WTC11 (cell line): ENCODE results near the gene SLC24A4. TPM values are rescaled to one million over a fixed set of nuclear protein-coding genes. Genes with fewer than 3 reads are reported as not detected.

Source experiments
- ATAC-seq: fragments of 200-7000 bp; cut with Tn5 transposase; 2 replicates; pipeline ENCODE4 v1.10.0; 2021; ENCODE audit warnings: mild to moderate bottlenecking, moderate library complexity
- CTCF ChIA-PET: fragments of 300-600 bp; sonication (Branson Sonifier 250); formaldehyde crosslinking; loops from one replicate; lab custom pipeline; 2021; ENCODE audit warnings: antibody characterized with exemption; lab: Charles Lee
- POLR2A ChIA-PET: fragments of 350-600 bp; sonication (Branson Sonifier 250); formaldehyde crosslinking; loops from one replicate; lab custom pipeline; 2021; ENCODE audit warnings: antibody characterized with exemption; lab: Charles Lee
- DNase-seq: peaks from one replicate; pipeline ENCODE4 v3.0.0; 2021; ENCODE audit warnings: low spot score
- H3K27ac Mint-ChIP-seq: 2 replicates; pipeline ENCODE4 v1.8.0; 2021; ENCODE audit warnings: mixed read lengths
- H3K27me3 Mint-ChIP-seq: 2 replicates; pipeline ENCODE4 v1.8.0; 2021; ENCODE audit warnings: low read depth, mild to moderate bottlenecking, moderate library complexity, mixed read lengths
- H3K36me3 Mint-ChIP-seq: 2 replicates; pipeline ENCODE4 v1.8.0; 2021; ENCODE audit warnings: mixed read lengths
- H3K4me1 Mint-ChIP-seq: 2 replicates; pipeline ENCODE4 v1.8.0; 2022; ENCODE audit warnings: mixed read lengths
- H3K4me3 Mint-ChIP-seq: 2 replicates; pipeline ENCODE4 v1.8.0; 2021; ENCODE audit warnings: mild to moderate bottlenecking, moderate library complexity, mixed read lengths
- H3K9me3 Mint-ChIP-seq: 2 replicates; pipeline ENCODE4 v1.8.0; 2021; ENCODE audit warnings: mixed read lengths
- AR ChIP-seq: fragments of 250-450 bp; sonication (Bioruptor Pico); IDR thresholded peaks from 2 replicates; pipeline ENCODE4 v1.9.0; 2021; ENCODE audit warnings: mild to moderate bottlenecking
- ATF1 ChIP-seq: sonication (generic); formaldehyde crosslinking; IDR thresholded peaks from 2 replicates; pipeline ENCODE4 v1.8.1; 2023; ENCODE audit warnings: mild to moderate bottlenecking, moderate library complexity, missing genetic modification reagents
- ATF3 ChIP-seq: sonication (generic); formaldehyde crosslinking; conservative IDR thresholded peaks from 2 replicates; pipeline ENCODE4 v1.8.1; 2022; ENCODE audit warnings: mild to moderate bottlenecking, missing genetic modification reagents
- CTCF ChIP-seq: fragments of 200-600 bp; IDR thresholded peaks from 2 replicates; pipeline ENCODE4 v1.8.0; 2022; ENCODE audit warnings: antibody characterized with exemption
- FOXP4 ChIP-seq: sonication (generic); formaldehyde crosslinking; IDR thresholded peaks from 2 replicates; pipeline ENCODE4 v1.8.0; 2022; ENCODE audit warnings: mild to moderate bottlenecking, missing genetic modification reagents
- NR2C2 ChIP-seq: sonication (generic); formaldehyde crosslinking; IDR thresholded peaks from 2 replicates; pipeline ENCODE4 v1.8.0; 2022; ENCODE audit warnings: mild to moderate bottlenecking, missing genetic modification reagents
- PRDM15 ChIP-seq: sonication (generic); formaldehyde crosslinking; IDR thresholded peaks from 2 replicates; pipeline ENCODE4 v1.8.0; 2022; ENCODE audit warnings: missing genetic modification reagents
- PRRX2 ChIP-seq: fragments of 250-450 bp; sonication (Bioruptor Pico); IDR thresholded peaks from 2 replicates; pipeline ENCODE4 v1.8.0; 2021; ENCODE audit warnings: mild to moderate bottlenecking
- RELA ChIP-seq: sonication (generic); formaldehyde crosslinking; IDR thresholded peaks from 2 replicates; pipeline ENCODE4 v1.8.1; 2022; ENCODE audit warnings: missing genetic modification reagents, mild to moderate bottlenecking, borderline replicate concordance
- SP1 ChIP-seq: sonication (generic); formaldehyde crosslinking; conservative IDR thresholded peaks from 2 replicates; pipeline ENCODE4 v1.8.1; 2022; ENCODE audit warnings: missing genetic modification reagents
- TCF7 ChIP-seq: sonication (generic); formaldehyde crosslinking; IDR thresholded peaks from 2 replicates; pipeline ENCODE4 v1.8.0; 2022; ENCODE audit warnings: mild to moderate bottlenecking, low read depth, missing genetic modification reagents, moderate library complexity
- ZNF138 ChIP-seq: sonication (generic); formaldehyde crosslinking; conservative IDR thresholded peaks from 2 replicates; pipeline ENCODE4 v1.8.1; 2022; ENCODE audit warnings: mild to moderate bottlenecking, moderate library complexity, missing genetic modification reagents
- ZSCAN18 ChIP-seq: fragments of 250-450 bp; sonication (Bioruptor Pico); IDR thresholded peaks from 2 replicates; pipeline ENCODE4 v2.1.2; 2022; ENCODE audit warnings: mild to moderate bottlenecking, moderate library complexity
- total RNA-seq: library from RNA; stranded (reverse); gene quantifications from 3 replicates; pipeline ENCODE4 v1.2.3, GENCODE V29; 2021

SLC24A4 gene
- total RNA-seq, 1 experiment from 2014 or later: 0.90 TPM

GRCh38 chr14:92341791-92342190 is 18.8 kb downstream of the SLC24A4 start:
- Mint-ChIP-seq H3K4me1 (peaks cover under 1% of the 10 kb centered on the region; the same call in 1 of the 2 replicates), H3K27ac (no peak overlapping the region), H3K4me3 (no peak overlapping the region), H3K36me3 (no peaks in the 10 kb centered on the region), H3K9me3 (peaks cover 7% of the 10 kb centered on the region), H3K27me3 (no peaks in the 10 kb centered on the region)
- ChIA-PET POLR2A (no interaction called here), CTCF (interaction anchor here (1.5 kb wide), 1 partner anchor 10 kb away, joined by 4 read pairs; no protein-coding TSS in a partner anchor)
- TF ChIP-seq ZNF138: no peak
- no peak for TF ChIP-seq ATF3 (CRISPR knock-in tag)
- no peak for TF ChIP-seq PRRX2 (CRISPR knock-in tag)
- no peak for TF ChIP-seq RELA (CRISPR knock-in tag)
- no peak for TF ChIP-seq NR2C2 (CRISPR knock-in tag)
- TF ChIP-seq FOXP4: no peak
- no peak for TF ChIP-seq AR (CRISPR knock-in tag)
- TF ChIP-seq TCF7: no peak
- no peak for TF ChIP-seq SP1 (CRISPR knock-in tag)
- ATAC-seq (no peak), DNase-seq (no peak)

- no peak for TF ChIP-seq NR2C2 (CRISPR knock-in tag)
- H3K36me3 Mint-ChIP-seq: no peaks in the 10 kb centered on the region
- DNase-seq (no peak), ATAC-seq (no peak)
- no peak overlapping the region for H3K27ac Mint-ChIP-seq
- ChIA-PET CTCF (no interaction called here), POLR2A (no interaction called here)
- no peaks in the 10 kb centered on the region for H3K27me3 Mint-ChIP-seq
- no peaks in the 10 kb centered on the region for H3K4me1 Mint-ChIP-seq
- peaks cover 7% of the 10 kb centered on the region for H3K9me3 Mint-ChIP-seq
- H3K4me3 Mint-ChIP-seq: no peak overlapping the region
These were observed 25.2 kb downstream of the SLC24A4 start for GRCh38 chr14:92348154-92348553.

- TF ChIP-seq ZSCAN18 (CRISPR knock-in tag): no peak
- TF ChIP-seq ATF1 (CRISPR knock-in tag): no peak
- TF ChIP-seq TCF7: no peak
- H3K9me3 Mint-ChIP-seq: no peaks in the 10 kb centered on the region
- ATAC-seq (no peak), DNase-seq (no peak)
- ChIA-PET POLR2A (no interaction called here), CTCF (interaction anchor here (0.8 to 2.4 kb wide), 12 partner anchors 8 to 259 kb away, joined by 3 to 12 read pairs (median 4); no protein-coding TSS in a partner anchor)
- H3K27me3 Mint-ChIP-seq: no peaks in the 10 kb centered on the region
- no peaks in the 10 kb centered on the region for H3K36me3 Mint-ChIP-seq
- H3K4me3 Mint-ChIP-seq: no peak overlapping the region
- no peaks in the 10 kb centered on the region for H3K4me1 Mint-ChIP-seq
- H3K27ac Mint-ChIP-seq: no peak overlapping the region
These were observed 28.8 kb downstream of the SLC24A4 start for GRCh38 chr14:92351750-92352149.

- DNase-seq (peak; percentile 67), ATAC-seq (peak; percentile 59)
- Mint-ChIP-seq H3K4me1 (no peaks in the 10 kb centered on the region), H3K4me3 (no peak overlapping the region), H3K27me3 (no peaks in the 10 kb centered on the region), H3K27ac (no peak overlapping the region), H3K9me3 (no peaks in the 10 kb centered on the region), H3K36me3 (no peaks in the 10 kb centered on the region)
- TF ChIP-seq PRDM15 (CRISPR knock-in tag): no peak
- TF ChIP-seq CTCF: peak; percentile 70
- ChIA-PET CTCF (interaction anchor here (0.5 to 2.4 kb wide), 26 partner anchors 9 to 334 kb away, joined by 3 to 12 read pairs (median 3); partner anchors contain the start of gene SLC24A4), POLR2A (no interaction called here)
These were observed 29.4 kb downstream of the SLC24A4 start for GRCh38 chr14:92352158-92352985.
